H1 (cell line): ENCODE measurements around the gene TMEM245. TPM values are rescaled to one million over a fixed set of nuclear protein-coding genes. Genes with fewer than 3 reads are reported as not detected.

Source experiments
- CTBP2 ChIP-seq: IDR thresholded peaks from 2 replicates; pipeline ENCODE4 v1.7.0; 2011; ENCODE audit warnings: borderline replicate concordance, mild to moderate bottlenecking, moderate library complexity, mixed read lengths, low read length; ENCODE audit not compliant: insufficient read depth, insufficient read length
- FOSL1 ChIP-seq: IDR thresholded peaks from 2 replicates; pipeline ENCODE4 v1.6.1; 2011; ENCODE audit warnings: mild to moderate bottlenecking, low read depth, low read length, moderate library complexity; ENCODE audit not compliant: insufficient read depth
- polyA plus RNA-seq, 7 experiments: library from polyadenylated mRNA; depleted of rRNA in 3 of 7; stranded (reverse) in 5 of 7; unstranded in 2 of 7; fragments of >200 nt in 5 of 7; fragments of 200-250 nt in 2 of 7; gene quantifications; 1 replicate in 5 of 7; 2 replicates in 1 of 7; 4 replicates in 1 of 7; pipeline versions ENCODE4 v1.2.1 to v1.2.3, GENCODE V29; 2011 to 2013; ENCODE audit warnings: missing spikeins in 2 of 7, mixed read lengths in 2 of 7
- total RNA-seq: library from RNA; stranded (reverse); fragmentation: NEBNext Ultra II Directional; extraction: Animal tissue kit (Norgen Biotek cat#: 25700); gene quantifications from 2 replicates; pipeline ENCODE4 v1.2.1, GENCODE V29; 2021

Gene TMEM245
- total and polyA plus RNA-seq, 2 of the 8 experiments (the other 6 are each of a cell fraction or from before 2014, with no cell fraction given) = 44.3 to 45.8 TPM

GRCh38 chr9:109047259-109047658, 72.5 kb downstream of the TMEM245 start (continued):
- no peak for TF ChIP-seq CTBP2
- TF ChIP-seq FOSL1 = no peak
